DMS 273 treated with DMSO at 0.1 percent for 48 hours (cell line): ENCODE data around the gene IL31.
"Not testable (repeated sequence)": the region's sequence is repeated elsewhere in the genome, so short reads cannot be mapped to it uniquely, and the experiment has no call there.

Source experiments
- DNase-seq: peaks from one replicate; lab custom pipeline; 2025; lab: John Stamatoyannopoulos, UW

The IL31 gene

GRCh38 chr12:122192441-122192840, 18.4 kb upstream of the IL31 start:
- no peak for DNase-seq

DNA sequence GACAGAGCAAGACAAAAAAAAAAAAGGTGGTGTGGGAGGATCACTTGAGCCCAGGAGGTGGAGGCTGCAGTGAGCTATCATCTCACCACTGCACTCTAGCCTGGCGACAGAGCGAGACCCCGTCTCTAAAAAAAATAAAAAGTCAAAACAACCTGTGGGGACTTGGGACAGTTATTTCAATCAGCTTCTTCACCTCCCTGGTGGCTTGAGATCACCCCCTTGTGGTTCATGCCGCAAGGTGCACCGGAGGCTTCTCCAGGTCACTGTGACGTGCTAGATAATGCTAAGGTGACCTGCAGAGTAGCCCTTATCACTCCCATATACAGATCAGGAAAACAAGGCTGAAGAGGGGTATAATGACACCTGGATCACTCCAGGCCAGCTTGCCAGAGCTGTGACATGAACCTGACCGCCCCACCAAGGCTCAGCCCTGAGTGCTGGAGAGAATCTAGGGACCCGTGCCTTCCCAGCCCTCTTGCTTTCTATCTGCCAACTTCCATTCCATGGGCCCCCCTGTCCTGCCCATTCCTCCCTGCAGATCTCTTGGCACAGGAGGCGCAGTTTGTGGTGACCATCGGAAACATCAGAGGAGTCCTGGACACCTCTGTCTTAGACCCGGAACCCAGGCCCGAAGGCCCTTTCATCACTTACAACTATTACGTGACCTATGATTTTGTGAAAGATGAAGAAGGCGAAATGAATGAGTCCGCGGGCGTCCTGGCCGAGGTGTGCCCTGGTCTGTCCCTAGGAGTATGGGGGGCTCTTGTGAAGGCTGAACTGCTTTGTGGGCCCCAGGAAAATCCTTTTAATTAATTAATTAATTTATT, 17.0 kb upstream of the IL31 start:
- DNase-seq: no peak

DNA sequence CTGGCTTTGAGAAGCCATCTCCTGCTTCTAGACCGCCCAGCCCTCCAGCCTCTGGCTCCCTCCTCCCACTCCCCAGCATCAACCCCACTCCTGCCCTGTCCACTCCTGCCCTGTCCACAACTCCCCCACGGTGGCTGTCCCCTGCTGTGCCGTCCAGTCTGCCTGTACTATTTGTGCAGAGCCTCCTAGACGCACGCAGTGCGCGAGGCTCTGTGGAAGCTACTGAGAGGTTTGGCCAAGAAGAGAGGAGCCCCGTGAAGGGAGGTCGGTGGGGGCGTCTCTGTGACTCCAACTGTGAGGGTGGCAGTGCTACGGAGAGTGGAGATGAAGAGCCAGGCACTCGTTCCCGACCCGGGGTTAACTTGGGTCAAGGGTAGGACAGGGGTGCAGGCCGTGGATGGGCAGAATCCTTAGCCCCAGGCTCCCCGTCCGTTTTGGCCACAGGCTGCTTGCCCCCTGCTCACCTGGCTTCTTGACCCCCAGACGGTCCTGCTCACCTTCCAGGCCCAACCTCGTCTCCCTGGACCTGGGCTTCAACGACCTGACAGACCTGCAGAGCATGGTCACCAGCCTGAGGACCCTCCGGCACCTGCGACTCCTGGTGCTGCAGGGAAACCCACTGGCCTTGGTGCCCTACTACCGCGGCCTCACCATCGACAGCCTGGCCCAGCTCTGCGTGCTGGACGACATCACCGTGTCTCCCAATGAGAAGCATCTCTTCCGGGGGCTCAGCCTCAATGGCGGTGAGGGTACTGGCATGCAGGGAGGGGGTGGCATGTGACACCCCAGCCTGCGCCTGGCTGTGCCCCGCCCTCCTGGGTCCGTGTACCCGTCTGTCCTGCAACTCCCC, 15.8 kb upstream of the IL31 start:
- DNase-seq: no peak

GRCh38 chr12:122187466-122187865, 13.4 kb upstream of the IL31 start:
- no peak for DNase-seq

DNA sequence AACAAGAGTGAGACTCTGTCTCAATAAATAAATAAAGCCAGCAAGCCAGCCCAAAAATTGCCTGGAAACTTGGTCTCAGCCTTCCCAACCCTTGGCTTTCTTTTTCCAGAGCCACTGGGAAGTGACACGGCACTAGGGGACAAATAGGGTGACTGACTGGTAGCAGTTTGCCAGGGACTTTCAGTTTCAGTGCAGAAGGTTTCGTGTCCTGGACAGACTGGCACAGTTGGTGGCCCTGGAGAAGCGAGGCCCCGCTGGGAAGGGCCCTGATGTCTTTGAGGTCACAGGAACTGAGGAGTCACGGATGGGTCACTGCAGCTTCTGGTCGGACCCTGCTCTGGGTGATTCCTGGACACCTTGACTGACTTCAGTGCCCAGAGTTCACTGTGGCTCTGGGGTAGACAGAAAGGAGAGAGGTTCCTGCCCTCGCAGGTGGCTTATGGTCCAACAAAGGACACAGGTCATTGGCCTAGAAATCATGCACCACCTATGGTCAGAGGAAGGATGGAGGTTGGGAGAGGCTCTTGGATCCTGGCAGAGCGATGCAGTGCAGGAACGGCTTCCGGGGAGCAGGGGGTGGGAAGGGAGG, 11.6 kb upstream of the IL31 start:
- DNase-seq: no peak

DNA sequence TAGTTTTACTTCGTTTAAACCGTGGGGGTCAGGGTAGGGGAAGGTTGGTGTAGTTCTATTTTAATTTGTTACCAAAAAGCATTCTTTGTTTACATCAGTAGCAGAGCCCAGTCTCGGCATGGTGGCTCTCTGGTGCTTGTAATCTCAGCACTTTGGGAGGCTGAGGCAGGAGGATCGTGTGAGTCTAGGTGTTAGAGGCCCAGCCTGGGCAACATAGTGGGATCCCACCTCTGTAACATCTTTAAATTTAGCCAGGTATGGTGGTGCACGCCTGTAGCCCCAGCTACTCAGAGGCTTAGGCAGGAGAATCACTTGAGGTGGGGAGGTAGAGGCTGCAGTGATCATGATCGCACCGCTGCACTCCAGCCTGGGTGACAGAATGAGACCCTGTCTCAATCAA, 11.1 kb upstream of the IL31 start:
- DNase-seq: no peak

GRCh38 chr12:122184517-122184916, 10.5 kb upstream of the IL31 start:
- no peak for DNase-seq

GRCh38 chr12:122183588-122183940, 9.5 kb upstream of the IL31 start:
- no peak for DNase-seq

- peak; percentile 6 for DNase-seq
Observed at GRCh38 chr12:122182887-122183587, 9.0 kb upstream of the IL31 start, which contains the start of gene LRRC43. TSS of gene LRRC43 (plus strand) at chr12:122183123. CDS start at chr12:122183145, 22 bp downstream.

GRCh38 chr12:122176473-122176872, 2.5 kb upstream of the IL31 start:
- DNase-seq: not testable (repeated sequence)

- DNase-seq: no peak
Observed at GRCh38 chr12:122172262-122172939, 1.6 kb downstream of the IL31 start.

- DNase-seq: no peak
Observed at GRCh38 chr12:122171399-122171798, 2.6 kb downstream of the IL31 start.

DNA sequence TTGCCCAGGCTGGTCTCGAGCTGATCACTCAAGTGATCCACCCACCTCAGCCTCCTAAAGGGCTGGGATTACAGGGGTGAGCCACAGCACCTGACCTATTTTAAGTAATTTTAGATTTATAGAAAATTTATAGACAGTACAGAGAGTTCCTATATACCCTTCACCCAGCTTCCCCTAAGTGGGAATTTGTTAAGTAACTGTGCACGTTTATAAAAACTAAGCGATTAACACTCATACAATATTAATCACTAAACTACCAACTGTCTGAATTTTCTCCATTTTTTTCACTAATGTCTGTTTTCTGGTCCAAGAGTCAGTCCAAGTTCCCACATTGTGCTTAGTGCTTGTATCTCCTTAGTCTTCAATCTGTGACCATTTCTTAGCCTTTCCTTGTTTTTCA, 5.5 kb downstream of the IL31 start:
- DNase-seq: no peak

DNA sequence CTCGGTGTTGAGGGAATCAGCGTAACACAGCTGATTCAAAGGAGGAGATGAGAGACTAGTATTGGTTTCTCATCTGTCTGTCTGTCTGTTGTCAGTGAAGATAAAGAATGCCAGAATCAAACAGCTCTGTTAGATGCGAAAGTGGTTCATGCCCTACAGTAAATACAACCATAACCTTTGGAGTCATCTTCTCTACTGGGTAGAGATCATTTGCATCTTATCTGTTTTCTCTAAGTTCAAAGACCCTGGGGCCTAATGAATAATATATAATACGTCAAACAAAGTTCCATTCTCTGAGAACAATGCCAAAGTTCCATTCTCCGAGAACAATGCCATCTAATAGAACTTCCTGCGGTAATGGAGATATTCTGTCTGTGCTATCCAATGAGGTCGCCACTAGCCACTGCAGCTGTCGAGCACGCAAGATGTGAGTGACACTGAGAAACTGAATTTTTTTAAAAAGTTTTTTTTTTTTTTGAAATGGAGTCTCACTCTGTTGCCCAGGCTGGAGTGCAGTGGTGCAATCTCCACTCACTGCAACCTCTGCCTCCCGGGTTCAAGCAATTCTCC, 6.6 kb downstream of the IL31 start:
- no peak for DNase-seq

- no peak for DNase-seq
Observed at GRCh38 chr12:122166422-122167349, 7.3 kb downstream of the IL31 start.

DNA sequence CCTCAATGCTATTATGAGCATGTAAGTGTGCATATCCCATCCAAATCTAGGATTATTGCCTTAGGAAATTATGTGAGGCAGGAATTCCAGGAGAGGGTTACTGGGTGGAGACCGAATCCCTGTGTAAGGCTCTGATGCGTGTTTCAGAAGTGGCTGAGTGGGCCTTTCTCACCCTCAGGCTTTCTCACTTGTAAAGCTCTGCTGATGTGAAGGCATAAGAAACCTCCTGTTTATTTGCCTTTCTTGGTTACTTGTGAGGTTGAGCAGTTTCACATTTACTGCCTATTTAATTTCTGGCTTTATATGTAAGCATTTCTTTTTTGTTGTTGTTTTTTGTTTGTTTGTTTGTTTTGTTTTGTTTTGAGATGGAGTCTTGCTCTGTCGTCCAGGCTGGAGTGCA, 11.0 kb downstream of the IL31 start:
- no peak for DNase-seq

DNA sequence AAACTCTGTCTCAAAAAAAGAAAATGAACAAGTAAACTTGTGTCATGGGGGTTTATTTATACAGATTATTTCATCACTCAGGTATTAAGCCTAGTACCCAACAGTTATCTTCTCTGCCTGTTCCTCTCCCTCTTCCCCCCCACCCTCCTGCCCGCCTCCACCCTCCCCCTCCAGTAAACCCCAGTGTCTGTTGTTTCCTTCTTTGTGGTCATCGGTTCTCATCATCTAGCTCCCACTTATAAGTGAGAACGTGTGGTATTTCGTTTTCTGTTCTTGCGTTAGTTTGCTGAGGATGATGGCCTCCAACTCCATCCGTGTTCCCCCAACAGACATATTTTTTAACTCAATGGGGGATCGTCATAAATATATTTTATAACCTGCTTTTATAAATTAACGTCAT, 12.3 kb downstream of the IL31 start:
- no peak for DNase-seq

DNA sequence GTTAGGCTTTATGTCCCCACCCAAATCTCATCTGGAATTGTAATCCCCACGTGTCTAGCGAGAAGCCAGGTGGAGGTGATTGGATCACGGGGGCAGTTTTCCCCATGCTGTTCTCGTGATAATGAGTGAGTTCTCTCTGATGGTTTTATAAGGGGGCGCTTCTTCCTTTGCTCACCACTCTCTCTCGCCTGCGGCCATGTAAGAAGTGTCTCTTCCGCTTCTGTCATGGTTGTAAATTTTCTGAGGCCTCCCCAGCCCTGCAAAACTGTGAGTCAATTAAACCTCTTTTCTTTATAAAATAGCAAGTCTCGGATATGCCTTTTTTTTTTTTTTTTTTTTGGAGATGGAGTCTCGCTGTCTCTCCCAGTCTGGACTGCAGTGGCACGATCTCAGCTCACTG, 13.3 kb downstream of the IL31 start:
- DNase-seq: no peak

DNA sequence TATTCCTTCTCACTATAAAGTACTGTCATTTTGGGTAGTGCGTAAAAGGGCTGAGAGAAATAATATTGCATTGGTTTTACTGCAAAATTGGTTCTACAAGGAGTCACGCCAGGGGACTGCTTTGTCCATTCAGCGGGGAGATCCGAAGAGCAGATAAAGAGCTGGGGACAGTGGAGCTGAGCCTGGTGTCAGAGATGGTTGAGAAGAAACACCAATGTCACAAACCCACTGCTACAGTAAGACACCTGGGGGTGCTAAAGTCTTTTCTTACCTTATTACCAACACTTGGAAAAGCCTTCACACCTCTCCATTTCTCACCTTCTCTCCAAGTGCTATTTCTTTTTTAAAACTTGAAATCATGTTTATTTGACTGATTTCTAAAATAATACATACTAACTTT, 14.1 kb downstream of the IL31 start:
- DNase-seq: no peak

DNA sequence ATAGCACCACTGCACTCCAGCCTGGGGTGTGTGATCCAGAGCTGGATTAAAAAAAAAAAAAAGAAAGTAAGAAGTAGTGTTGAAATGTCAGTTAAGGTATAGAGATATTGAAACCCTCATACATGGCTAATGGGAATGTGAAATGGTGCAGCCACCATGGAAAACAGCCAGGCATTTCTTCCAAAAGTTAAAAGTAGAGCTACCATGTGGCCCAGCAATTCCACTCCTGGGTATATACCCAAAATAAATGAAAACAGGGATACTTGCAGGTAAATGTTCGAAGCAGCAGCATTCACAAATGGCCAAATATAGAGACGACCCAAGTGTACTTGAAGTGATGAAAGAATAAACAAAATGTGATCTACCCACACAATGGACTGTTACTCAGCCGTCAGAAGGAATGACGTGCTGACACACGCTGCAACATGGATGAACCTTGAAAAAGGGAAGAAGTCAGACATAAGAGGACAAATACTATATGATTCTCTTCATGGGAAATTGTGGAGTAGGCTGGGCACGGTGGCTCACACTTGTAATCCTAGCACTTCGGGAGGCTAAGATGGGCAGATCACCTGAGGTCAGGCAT, 15.2 kb downstream of the IL31 start:
- no peak for DNase-seq
